Erythroblast (primary cell): Measurements from ENCODE around the gene PTPRN2.

Source experiments
- GATA1 ChIP-seq: IDR thresholded peaks from 2 replicates; pipeline ENCODE4 v1.6.1; 2011; ENCODE audit warnings: low read depth, mild to moderate bottlenecking, control low read depth, low read length, moderate library complexity
- POLR2A ChIP-seq: IDR thresholded peaks from 2 replicates; pipeline ENCODE4 v1.6.1; 2011; ENCODE audit warnings: mild to moderate bottlenecking, low read length

- TF ChIP-seq POLR2A (no peak), GATA1 (no peak)
These were observed 1068.4 kb downstream of the PTPRN2 start for GRCh38 chr7:157519246-157519645.
